ENCODE results near the gene BEAN1.
"Not testable (repeated sequence)": the region's sequence is repeated elsewhere in the genome, so short reads cannot be mapped to it uniquely, and the experiment has no call there.

DNA sequence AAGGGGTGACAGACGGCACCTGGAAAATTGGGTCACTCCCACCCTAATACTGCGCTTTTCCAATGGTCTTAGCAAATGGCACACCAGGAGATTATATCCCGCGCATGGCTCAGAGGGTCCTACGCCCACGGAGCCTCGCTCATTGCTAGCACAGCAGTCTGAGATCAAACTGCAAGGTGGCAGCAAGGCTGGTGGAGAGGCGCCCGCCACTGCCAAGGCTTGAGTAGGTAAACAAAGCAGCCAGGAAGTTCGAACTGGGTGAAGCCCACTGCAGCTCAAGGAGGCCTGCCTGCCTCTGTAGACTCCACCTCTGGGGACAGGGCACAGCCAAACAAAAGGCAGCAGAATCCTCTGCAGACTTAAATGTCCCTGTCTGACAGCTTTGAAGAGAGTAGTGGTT is 69.1 kb downstream of the BEAN1 start:
- TF ChIP-seq POLR2A, POLR2AphosphoS5 (IDR thresholded peaks at IDR 0.05): not testable (repeated sequence)
- TF ChIP-seq, protein P1, sequence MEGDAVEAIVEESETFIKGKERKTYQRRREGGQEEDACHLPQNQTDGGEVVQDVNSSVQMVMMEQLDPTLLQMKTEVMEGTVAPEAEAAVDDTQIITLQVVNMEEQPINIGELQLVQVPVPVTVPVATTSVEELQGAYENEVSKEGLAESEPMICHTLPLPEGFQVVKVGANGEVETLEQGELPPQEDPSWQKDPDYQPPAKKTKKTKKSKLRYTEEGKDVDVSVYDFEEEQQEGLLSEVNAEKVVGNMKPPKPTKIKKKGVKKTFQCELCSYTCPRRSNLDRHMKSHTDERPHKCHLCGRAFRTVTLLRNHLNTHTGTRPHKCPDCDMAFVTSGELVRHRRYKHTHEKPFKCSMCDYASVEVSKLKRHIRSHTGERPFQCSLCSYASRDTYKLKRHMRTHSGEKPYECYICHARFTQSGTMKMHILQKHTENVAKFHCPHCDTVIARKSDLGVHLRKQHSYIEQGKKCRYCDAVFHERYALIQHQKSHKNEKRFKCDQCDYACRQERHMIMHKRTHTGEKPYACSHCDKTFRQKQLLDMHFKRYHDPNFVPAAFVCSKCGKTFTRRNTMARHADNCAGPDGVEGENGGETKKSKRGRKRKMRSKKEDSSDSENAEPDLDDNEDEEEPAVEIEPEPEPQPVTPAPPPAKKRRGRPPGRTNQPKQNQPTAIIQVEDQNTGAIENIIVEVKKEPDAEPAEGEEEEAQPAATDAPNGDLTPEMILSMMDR (IDR thresholded peaks at IDR 0.05 in 8 of 11, conservative IDR thresholded peaks at IDR 0.05 in 3 of 11), result not testable (repeated sequence)

Measured in spleen (tissue), 7 donors.